ENCODE data around the gene UBE2I. TPM values are rescaled to one million over a fixed set of nuclear protein-coding genes. Genes with fewer than 3 reads are reported as not detected.

Gene UBE2I
- total RNA-seq, 1 donor from 2014 or later: 150 TPM

GRCh38 chr16:1342526-1343427 is 33.3 kb downstream of the UBE2I start:
- peak; percentile 97 for DNase-seq (ENCODE audit: low spot score)

GRCh38 chr16:1343428-1344242 is 34.2 kb downstream of the UBE2I start:
- DNase-seq (ENCODE audit: low spot score): no peak

- DNase-seq (ENCODE audit: low spot score): no peak
These were observed 35.1 kb downstream of the UBE2I start for GRCh38 chr16:1344499-1344898.

GRCh38 chr16:1345087-1345486 is 35.7 kb downstream of the UBE2I start:
- DNase-seq (ENCODE audit: low spot score): no peak

- no peak for DNase-seq (ENCODE audit: low spot score)
These were observed 36.4 kb downstream of the UBE2I start for GRCh38 chr16:1345651-1346421.

GRCh38 chr16:1346422-1347285 is 37.2 kb downstream of the UBE2I start:
- DNase-seq (ENCODE audit: low spot score): no peak

- no peak for DNase-seq (ENCODE audit: low spot score)
These were observed 37.9 kb downstream of the UBE2I start for GRCh38 chr16:1347286-1347855.

- DNase-seq (ENCODE audit: low spot score): no peak
These were observed 38.5 kb downstream of the UBE2I start for GRCh38 chr16:1347962-1348361.

- DNase-seq (ENCODE audit: low spot score): no peak
These were observed 39.0 kb downstream of the UBE2I start for GRCh38 chr16:1348441-1348840.

GRCh38 chr16:1348926-1349325 is 39.5 kb downstream of the UBE2I start:
- no peak for DNase-seq (ENCODE audit: low spot score)

GRCh38 chr16:1349351-1349750 is 39.9 kb downstream of the UBE2I start:
- no peak for DNase-seq (ENCODE audit: low spot score)

GRCh38 chr16:1349951-1350350 is 40.5 kb downstream of the UBE2I start:
- no peak for DNase-seq (ENCODE audit: low spot score)

- DNase-seq (ENCODE audit: low spot score): no peak
These were observed 41.3 kb downstream of the UBE2I start for GRCh38 chr16:1350691-1351090.

GRCh38 chr16:1351215-1351581 is 41.8 kb downstream of the UBE2I start:
- no peak for DNase-seq (ENCODE audit: low spot score)

- DNase-seq (ENCODE audit: low spot score): peak; percentile 87
These were observed 42.3 kb downstream of the UBE2I start, which contains the start of the genes GNPTG and TSR3 for GRCh38 chr16:1351582-1352362. Gene GNPTG, plus strand, starts transcription at chr16:1351931. Its CDS starts 35 bp downstream, at chr16:1351966. Gene TSR3, minus strand, starts transcription at chr16:1351878. Its CDS starts 74 bp downstream, at chr16:1351804.

GRCh38 chr16:1354815-1355540 is 45.5 kb downstream of the UBE2I start:
- no peak for DNase-seq (ENCODE audit: low spot score)

- DNase-seq (ENCODE audit: low spot score): no peak
These were observed 46.2 kb downstream of the UBE2I start for GRCh38 chr16:1355591-1355990.

GRCh38 chr16:1356061-1356900 is 46.8 kb downstream of the UBE2I start:
- DNase-seq (ENCODE audit: low spot score): no peak

Measured in ureter (tissue), 1 donor.